HepG2 (cell line): ENCODE data around the gene TFAP2E. TPM values are rescaled to one million over a fixed set of nuclear protein-coding genes. Genes with fewer than 3 reads are reported as not detected.

Experiments
- ATAC-seq: fragments of 200-7000 bp; cut with Tn5 transposase; 3 replicates; pipeline ENCODE4 v1.9.1; 2020; ENCODE audit warnings: mild to moderate bottlenecking, moderate library complexity
- BruUV-seq: library from RNA; stranded (reverse); fragments of 400-500 nt; replicated peaks from 2 replicates; lab custom pipeline; 2021; lab: Mats Ljungman, UMichigan
- CTCF ChIA-PET: fragments of 300-600 bp; formaldehyde crosslinking; extraction: SDS; loops from one replicate; lab custom pipeline; 2021; ENCODE audit warnings: low total read pairs, inconsistent platforms, low intra/inter-chr PET ratio; lab: Yijun Ruan, JAX
- POLR2A ChIA-PET: fragments of 350-600 bp; sonication (Branson Sonifier 250); formaldehyde crosslinking; loops from one replicate; lab custom pipeline; 2020; ENCODE audit warnings: antibody characterized with exemption, inconsistent platforms; lab: Yijun Ruan, JAX
- DNase-seq: peaks from one replicate; pipeline ENCODE4 v3.0.0-alpha.2; 2015; ENCODE audit warnings: low spot score
- FAIRE-seq: peaks from 3 replicates; lab custom pipeline; 2011; peaks lifted over from hg19 to GRCh38; lab: Jason Lieb, UNC
- H2AFZ ChIP-seq: one replicate; pipeline ENCODE4 v1.6.1; 2011; ENCODE audit warnings: low read length, inconsistent platforms
- H3K27ac ChIP-seq: fragments of 300-600 bp; 3 replicates; pipeline ENCODE4 v1.8.0; 2011; ENCODE audit warnings: mixed run types, mild to moderate bottlenecking, mixed read lengths, low read length, inconsistent platforms; ENCODE audit not compliant: insufficient read depth; ENCODE audit errors: extremely low read length
- H3K27me3 ChIP-seq, 2 experiments: fragments of 200-600 bp in 1 of 2; 2 replicates in 1 of 2; 3 replicates in 1 of 2; pipeline versions ENCODE4 v1.6.0 to v1.8.0; 2011; ENCODE audit warnings: low read length in 2 of 2, mild to moderate bottlenecking in 2 of 2, moderate library complexity in 2 of 2, inconsistent platforms in 1 of 2; ENCODE audit not compliant: insufficient read depth in 2 of 2, control insufficient read depth in 1 of 2
- H3K36me3 ChIP-seq, 2 experiments: fragments of 200-600 bp in 1 of 2; replicated peaks in 1 of 2; 2 replicates in 1 of 2; 3 replicates in 1 of 2; pipeline versions ENCODE4 v1.5.1 to v1.8.0; 2011; ENCODE audit warnings: low read length in 2 of 2, inconsistent platforms in 1 of 2; ENCODE audit not compliant: insufficient read depth in 2 of 2, control insufficient read depth in 1 of 2
- H3K4me1 ChIP-seq: 2 replicates; pipeline ENCODE4 v1.5.1; 2012; ENCODE audit warnings: low read length, inconsistent platforms; ENCODE audit not compliant: insufficient read depth
- H3K4me2 ChIP-seq: 2 replicates; pipeline ENCODE4 v1.6.0; 2011; ENCODE audit warnings: low read depth, low read length, inconsistent platforms
- H3K4me3 ChIP-seq, 3 experiments: fragments of 200-600 bp in 1 of 3; sonication (generic), shearing (Covaris generic) in 1 of 3; replicated peaks in 1 of 3; 2 replicates each; pipeline ENCODE4 v1.5.1; 2011 to 2016; ENCODE audit warnings: low read length in 3 of 3, inconsistent platforms in 2 of 3, low read depth in 2 of 3, mild to moderate bottlenecking in 2 of 3, control low read depth in 1 of 3, mixed read lengths in 1 of 3; ENCODE audit not compliant: insufficient read depth in 1 of 3
- H3K79me2 ChIP-seq: one replicate; pipeline ENCODE4 v1.6.1; 2011; ENCODE audit warnings: low read length, inconsistent platforms; ENCODE audit not compliant: insufficient read depth
- H3K9ac ChIP-seq: 2 replicates; pipeline ENCODE4 v1.6.0; 2011; ENCODE audit warnings: mild to moderate bottlenecking, low read depth, low read length, inconsistent platforms; ENCODE audit not compliant: insufficient read depth
- H3K9me3 ChIP-seq: 2 replicates; pipeline ENCODE4 v1.5.1; 2012; ENCODE audit warnings: mild to moderate bottlenecking, low read length
- H4K20me1 ChIP-seq: 2 replicates; pipeline ENCODE4 v1.6.0; 2011; ENCODE audit warnings: inconsistent platforms, mild to moderate bottlenecking, low read length, moderate library complexity; ENCODE audit not compliant: insufficient read depth
- FOXA1 ChIP-seq, 2 experiments: fragments of 450-650 bp in 1 of 2; sonication (generic) in 1 of 2; formaldehyde crosslinking in 1 of 2; IDR thresholded peaks; 2 replicates each; pipeline versions ENCODE4 v1.4.0 to v1.6.1; 2016 to 2020; ENCODE audit warnings: missing genetic modification reagents in 1 of 2
- FOXA3 ChIP-seq: IDR thresholded peaks from 2 replicates; pipeline ENCODE4 v1.6.1; 2016; ENCODE audit warnings: missing genetic modification reagents, missing compliant biosample characterization
- FOXP1 ChIP-seq, 2 experiments: fragments of 450-650 bp in 1 of 2; IDR thresholded peaks; 2 replicates each; pipeline ENCODE4 v1.6.1; 2017 to 2018; ENCODE audit warnings: antibody characterized with exemption in 1 of 2
- HINFP ChIP-seq: sonication (generic); formaldehyde crosslinking; IDR thresholded peaks from 2 replicates; pipeline ENCODE4 v1.4.0; 2020; ENCODE audit warnings: low read depth, mild to moderate bottlenecking, missing genetic modification reagents
- KAT2B ChIP-seq: fragments of 150-350 bp; IDR thresholded peaks from 2 replicates; pipeline ENCODE4 v1.6.1; 2014; ENCODE audit warnings: low read depth, low read length, borderline replicate concordance
- PBX2 ChIP-seq: IDR thresholded peaks from 2 replicates; pipeline ENCODE4 v1.6.1; 2016; ENCODE audit warnings: control low read depth
- RAD51 ChIP-seq: fragments of 450-650 bp; IDR thresholded peaks from 2 replicates; pipeline ENCODE4 v1.6.1; 2016; ENCODE audit warnings: borderline replicate concordance
- RARA ChIP-seq: IDR thresholded peaks from 2 replicates; pipeline ENCODE4 v1.6.1; 2016; ENCODE audit warnings: missing genetic modification reagents, missing compliant biosample characterization
- STAT5B ChIP-seq: sonication (generic); formaldehyde crosslinking; IDR thresholded peaks from 2 replicates; pipeline ENCODE4 v1.4.0; 2020; ENCODE audit warnings: missing genetic modification reagents
- TFE3 ChIP-seq: IDR thresholded peaks from 2 replicates; pipeline ENCODE4 v1.6.1; 2016
- THYN1 ChIP-seq: sonication (generic); formaldehyde crosslinking; IDR thresholded peaks from 2 replicates; pipeline ENCODE4 v1.8.1; 2023; ENCODE audit warnings: low read depth, mild to moderate bottlenecking, moderate library complexity, missing genetic modification reagents, borderline replicate concordance
- TIGD3 ChIP-seq: sonication (generic); formaldehyde crosslinking; IDR thresholded peaks from 2 replicates; pipeline ENCODE4 v1.5.1; 2020; ENCODE audit warnings: mild to moderate bottlenecking, missing genetic modification reagents, borderline replicate concordance
- USF2 ChIP-seq, 2 experiments: sonication (generic) in 1 of 2; formaldehyde crosslinking in 1 of 2; IDR thresholded peaks; 2 replicates each; pipeline versions ENCODE4 v1.5.1 to v1.6.1; 2011 to 2020; ENCODE audit warnings: borderline replicate concordance in 1 of 2, low read depth in 1 of 2, low read length in 1 of 2, mild to moderate bottlenecking in 1 of 2, missing genetic modification reagents in 1 of 2, moderate library complexity in 1 of 2
- ZIK1 ChIP-seq: sonication (generic); formaldehyde crosslinking; IDR thresholded peaks from 2 replicates; pipeline ENCODE4 v1.5.0; 2020; ENCODE audit warnings: mild to moderate bottlenecking, low read depth, missing genetic modification reagents, borderline replicate concordance
- ZNF614 ChIP-seq: IDR thresholded peaks from 2 replicates; pipeline ENCODE4 v1.6.1; 2018; ENCODE audit warnings: missing biosample characterization, missing genetic modification reagents, inconsistent platforms, borderline replicate concordance
- ZNF737 ChIP-seq: sonication (generic); formaldehyde crosslinking; IDR thresholded peaks from 2 replicates; pipeline ENCODE4 v1.5.0; 2020; ENCODE audit warnings: missing genetic modification reagents, mild to moderate bottlenecking, borderline replicate concordance
- WGBS: methylation state at CpG from one replicate; pipeline ENCODE4 v1.1.6; 2017; ENCODE audit warnings: low lambda C conversion rate; 5-methylcytosine and 5-hydroxymethylcytosine counted together
- in situ Hi-C: cut with HindIII; loops from 2 replicates; pipeline ENCODE4 v1.10.0; 2017; ENCODE audit warnings: low pct_unique_long_range_greater_than_20kb; ENCODE audit not compliant: extremely low pct_ligation_motif_present
- intact Hi-C: fragments of 100-400 bp; cut with micrococcal nuclease; formaldehyde crosslinking; loops from one replicate; pipeline ENCODE4 v1.10.0; 2022; ENCODE audit not compliant: unreplicated experiment
- polyA plus RNA-seq, 8 experiments: library from polyadenylated mRNA; depleted of rRNA in 3 of 8; stranded (reverse) in 7 of 8; unstranded in 1 of 8; fragments of >200 nt; fragmentation: Illumina TruSeq in 4 of 8; extraction: Trizol in 4 of 8; gene quantifications; 2 replicates each; pipeline versions ENCODE4 v1.2.1 to v1.2.3, GENCODE V29; 2011 to 2016; ENCODE audit warnings: low read depth in 4 of 8, missing spikeins in 1 of 8, mixed read lengths in 1 of 8; ENCODE audit not compliant: insufficient read depth in 1 of 8
- total RNA-seq, 5 experiments: library from RNA; depleted of rRNA; stranded (reverse); fragments of >200 nt; fragmentation: Illumina TruSeq; extraction: Trizol; gene quantifications; 2 replicates each; pipeline ENCODE4 v1.2.3, GENCODE V29; 2016; ENCODE audit warnings: low read depth in 1 of 5

TFAP2E gene
- total and polyA plus RNA-seq, 2 of the 13 experiments (the other 11 are each of a cell fraction or from before 2014, with no cell fraction given): 0.31 to 0.41 TPM

GRCh38 chr1:35629051-35629450 is 55.9 kb downstream of the TFAP2E start:
- in situ Hi-C loops: no loop called here
- H4K20me1 ChIP-seq: no peaks in the 10 kb centered on the region; the same call in 1 of the 2 replicates
- TF ChIP-seq RAD51 (peak; percentile 33; the same call in 1 of the 2 replicates), STAT5B (no peak), TIGD3 (CRISPR knock-in tag) (no peak), RARA (CRISPR knock-in tag) (no peak), ZNF614 (no peak), PBX2 (CRISPR knock-in tag) (no peak), USF2 (IDR thresholded peaks at IDR 0.05; ENCODE audit: low read depth, low read length) (no peak), USF2 (CRISPR knock-in tag; IDR thresholded peaks at IDR 0.05; ENCODE audit: borderline replicate concordance) (peak; percentile 66; the same call in 1 of the 2 replicates), ZNF737 (CRISPR knock-in tag) (no peak), KAT2B (no peak), HINFP (no peak), TFE3 (0 out of 2 replicates have a peak, but pooled peaks have one; percentile 41), ZIK1 (CRISPR knock-in tag) (no peak), FOXA1 (IDR thresholded peaks at IDR 0.05) (no peak), FOXA1 (CRISPR knock-in tag; IDR thresholded peaks at IDR 0.05) (peak; percentile 70), FOXA3 (CRISPR knock-in tag) (peak; percentile 82), THYN1 (no peak), FOXP1 (IDR thresholded peaks at IDR 0.05) (no peak), FOXP1 (CRISPR knock-in tag; IDR thresholded peaks at IDR 0.05) (no peak)

More at GRCh38 chr1:35629051-35629450, 55.9 kb downstream of the TFAP2E start:
- H3K27me3 ChIP-seq: no peaks in the 10 kb centered on the region
- H3K4me1 ChIP-seq: peaks cover 20% of the 10 kb centered on the region
- WGBS: 47% methylated on average over 2 of the region's 2 CpGs
- TSS peak; percentile 24 for BruUV-seq
- H3K9me3 ChIP-seq: no peaks in the 10 kb centered on the region
- ATAC-seq (no peak; the same call in 2 of the 3 replicates), DNase-seq (peak; percentile 20), FAIRE-seq (no peak)
- ChIA-PET POLR2A (no interaction called here), CTCF (no interaction called here)
- no peak overlapping the region for H3K9ac ChIP-seq
- 0 out of 2 replicates have a peak overlapping the region, but pooled peaks have one; percentile 6 for H3K4me2 ChIP-seq
- H2AFZ ChIP-seq: no peak overlapping the region
- H3K79me2 ChIP-seq: peaks cover 21% of the 10 kb centered on the region
- H3K36me3 ChIP-seq: peaks cover 10 to 51% of the 10 kb centered on the region in 2 experiments; a peak in 4 of 5 replicates
- H3K4me3 ChIP-seq: no peak overlapping the region
- intact Hi-C loops: no loop called here
- H3K27ac ChIP-seq: no peak overlapping the region
